MM.1S (cell line): ENCODE data around the gene PDGFD.

Experiments used
- DNase-seq: peaks from one replicate; pipeline ENCODE4 v3.0.0-alpha.2; 2015
- H2AFZ ChIP-seq: fragments of 300-600 bp; sonication (generic); 2 replicates; pipeline ENCODE4 v1.6.0; 2016; ENCODE audit warnings: antibody characterized with exemption, low read length
- H3F3A ChIP-seq: fragments of 300-600 bp; sonication (generic); 2 replicates; pipeline ENCODE4 v1.6.1; 2016; ENCODE audit warnings: mild to moderate bottlenecking, antibody characterized with exemption, low read length, moderate library complexity, mixed read lengths; ENCODE audit not compliant: insufficient read depth
- H3K27ac ChIP-seq: fragments of 300-600 bp; sonication (generic); 2 replicates; pipeline ENCODE4 v1.5.1; 2016; ENCODE audit warnings: mild to moderate bottlenecking, low read length
- H3K27me3 ChIP-seq: fragments of 300-600 bp; sonication (generic); replicated peaks from 2 replicates; pipeline ENCODE4 v1.6.0; 2016; ENCODE audit warnings: low read length; ENCODE audit not compliant: insufficient read depth
- H3K36me3 ChIP-seq: fragments of 300-600 bp; sonication (generic); replicated peaks from 2 replicates; pipeline ENCODE4 v1.6.1; 2016; ENCODE audit warnings: mild to moderate bottlenecking, low read length, mixed read lengths; ENCODE audit not compliant: insufficient read depth
- H3K4me1 ChIP-seq: fragments of 300-600 bp; sonication (generic); 2 replicates; pipeline ENCODE4 v1.6.1; 2016; ENCODE audit warnings: low read length, mixed read lengths
- H3K4me2 ChIP-seq: fragments of 300-600 bp; sonication (generic); 2 replicates; pipeline ENCODE4 v1.6.0; 2016; ENCODE audit warnings: low read depth, low read length
- H3K4me3 ChIP-seq: fragments of 300-600 bp; sonication (generic); 2 replicates; pipeline ENCODE4 v1.5.1; 2016; ENCODE audit warnings: low read length, mixed read lengths
- H3K79me2 ChIP-seq: fragments of 300-600 bp; sonication (generic); 2 replicates; pipeline ENCODE4 v1.6.1; 2016; ENCODE audit warnings: mixed run types, low read length, mixed read lengths
- H3K9ac ChIP-seq: fragments of 300-600 bp; sonication (generic); 2 replicates; pipeline ENCODE4 v1.6.1; 2016; ENCODE audit warnings: low read length, mixed read lengths
- H3K9me2 ChIP-seq: fragments of 300-600 bp; sonication (generic); replicated peaks from 2 replicates; pipeline ENCODE4 v1.6.1; 2016; ENCODE audit warnings: mild to moderate bottlenecking, low read length, mixed read lengths; ENCODE audit not compliant: insufficient read depth
- H3K9me3 ChIP-seq: fragments of 300-600 bp; sonication (generic); replicated peaks from 2 replicates; pipeline ENCODE4 v1.6.1; 2016; ENCODE audit warnings: mild to moderate bottlenecking, low read length, mixed read lengths; ENCODE audit not compliant: insufficient read depth
- H4K20me1 ChIP-seq: fragments of 300-600 bp; sonication (generic); 2 replicates; pipeline ENCODE4 v1.6.1; 2016; ENCODE audit warnings: mild to moderate bottlenecking, low read length, moderate library complexity, mixed read lengths; ENCODE audit not compliant: insufficient read depth
- CTCF ChIP-seq: fragments of 300-600 bp; sonication (generic); IDR thresholded peaks from 2 replicates; pipeline ENCODE4 v1.5.1; 2016; ENCODE audit warnings: antibody characterized with exemption, low read length, mixed read lengths
- EZH2 ChIP-seq: fragments of 300-600 bp; sonication (generic); optimal IDR thresholded peaks from 2 replicates; pipeline ENCODE3; 2017; ENCODE audit warnings: low read depth, mild to moderate bottlenecking, antibody characterized with exemption, low read length, mixed read lengths
- EZH2phosphoT487 ChIP-seq: fragments of 300-600 bp; sonication (generic); IDR thresholded peaks from 2 replicates; pipeline ENCODE4 v1.6.1; 2018; ENCODE audit warnings: antibody characterized with exemption, low read length

Gene PDGFD

GRCh38 chr11:103890654-103891053, 273.3 kb downstream of the PDGFD start:
- no peak overlapping the region for H3K4me3 ChIP-seq
- DNase-seq: no peak
- TF ChIP-seq EZH2phosphoT487: no peak
- no peak for TF ChIP-seq CTCF
- TF ChIP-seq EZH2: no peak
- no peaks in the 10 kb centered on the region for H3K9me3 ChIP-seq
- H3K9me2 ChIP-seq: no peaks in the 10 kb centered on the region
- H4K20me1 ChIP-seq: no peaks in the 10 kb centered on the region
- H3K79me2 ChIP-seq: no peaks in the 10 kb centered on the region
- no peak overlapping the region for H2AFZ ChIP-seq
- H3K27ac ChIP-seq: no peak overlapping the region
- H3K4me2 ChIP-seq: no peak overlapping the region
- no peaks in the 10 kb centered on the region for H3K36me3 ChIP-seq
- no peaks in the 10 kb centered on the region for H3F3A ChIP-seq
- H3K9ac ChIP-seq: no peak overlapping the region
- H3K27me3 ChIP-seq: no peaks in the 10 kb centered on the region
- H3K4me1 ChIP-seq: peaks cover 10% of the 10 kb centered on the region

- no peak overlapping the region for H3K9ac ChIP-seq
- no peaks in the 10 kb centered on the region for H4K20me1 ChIP-seq
- H2AFZ ChIP-seq: no peak overlapping the region
- no peaks in the 10 kb centered on the region for H3K79me2 ChIP-seq
- no peaks in the 10 kb centered on the region for H3K36me3 ChIP-seq
- no peak for TF ChIP-seq EZH2phosphoT487
- TF ChIP-seq EZH2: no peak
- no peak for TF ChIP-seq CTCF
- H3K4me2 ChIP-seq: no peak overlapping the region
- peaks cover 9% of the 10 kb centered on the region for H3K4me1 ChIP-seq
- H3K27ac ChIP-seq: no peak overlapping the region
- H3K9me3 ChIP-seq: no peaks in the 10 kb centered on the region
- H3K9me2 ChIP-seq: no peaks in the 10 kb centered on the region
- no peaks in the 10 kb centered on the region for H3F3A ChIP-seq
- DNase-seq: no peak
- H3K27me3 ChIP-seq: no peaks in the 10 kb centered on the region
- no peak overlapping the region for H3K4me3 ChIP-seq
These were observed 274.3 kb downstream of the PDGFD start for GRCh38 chr11:103889679-103890078.

GRCh38 chr11:103888541-103888951, 275.4 kb downstream of the PDGFD start:
- H3K9me3 ChIP-seq: no peaks in the 10 kb centered on the region
- H3K36me3 ChIP-seq: no peaks in the 10 kb centered on the region
- H2AFZ ChIP-seq: no peak overlapping the region
- H3K4me2 ChIP-seq: no peak overlapping the region
- no peaks in the 10 kb centered on the region for H3K9me2 ChIP-seq
- no peaks in the 10 kb centered on the region for H4K20me1 ChIP-seq
- H3K4me3 ChIP-seq: no peak overlapping the region
- H3K27me3 ChIP-seq: no peaks in the 10 kb centered on the region
- H3K9ac ChIP-seq: no peak overlapping the region
- TF ChIP-seq EZH2: no peak
- TF ChIP-seq EZH2phosphoT487: no peak
- TF ChIP-seq CTCF: no peak
- no peak for DNase-seq
- no peaks in the 10 kb centered on the region for H3F3A ChIP-seq
- H3K27ac ChIP-seq: no peak overlapping the region
- peaks cover 9% of the 10 kb centered on the region for H3K4me1 ChIP-seq
- no peaks in the 10 kb centered on the region for H3K79me2 ChIP-seq
